BE2C (cell line): ENCODE results near the gene UBE3A.

Experiments
- DNase-seq: peaks from one replicate; pipeline ENCODE4 v3.0.0-alpha.2; 2020
- H3K27me3 ChIP-seq: fragments of 250-450 bp; sonication (Bioruptor Pico); 2 replicates; pipeline ENCODE4 v1.5.1; 2020; ENCODE audit warnings: mild to moderate bottlenecking
- H3K36me3 ChIP-seq: fragments of 250-450 bp; sonication (Bioruptor Pico); 2 replicates; pipeline ENCODE4 v1.5.1; 2020; ENCODE audit warnings: mild to moderate bottlenecking
- H3K4me1 ChIP-seq: fragments of 250-450 bp; sonication (Bioruptor Pico); 2 replicates; pipeline ENCODE4 v1.5.1; 2020
- H3K4me3 ChIP-seq: 2 replicates; pipeline ENCODE4 v1.5.1; 2011; ENCODE audit warnings: low read depth, low read length
- H3K9me3 ChIP-seq: fragments of 250-450 bp; sonication (Bioruptor Pico); 2 replicates; pipeline ENCODE4 v1.5.1; 2020
- TF ChIP-seq, protein P1 (sequence below): IDR thresholded peaks from 2 replicates; pipeline ENCODE4 v1.5.1; 2012; ENCODE audit warnings: mild to moderate bottlenecking, low read depth, low read length

Gene UBE3A

DNA sequence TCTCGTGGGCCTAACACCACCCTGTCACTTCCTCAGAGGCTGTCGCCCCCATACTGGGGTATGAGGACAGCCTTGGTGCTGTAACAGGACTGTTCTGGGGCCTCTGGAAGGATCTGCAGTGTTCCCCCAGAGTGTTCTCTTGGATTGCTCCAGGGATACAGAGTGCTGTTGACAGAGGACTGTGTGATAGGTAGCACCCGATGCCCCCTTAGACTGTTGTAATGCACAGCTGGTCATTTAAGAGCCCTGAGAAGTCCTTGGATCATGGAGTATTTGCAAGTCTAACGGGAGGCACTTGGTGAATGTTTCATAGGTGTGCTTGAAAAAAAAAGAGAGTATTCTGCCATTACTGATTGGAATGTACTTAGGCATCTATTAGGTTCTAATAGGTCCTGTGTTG, 35.4 kb upstream of the UBE3A start:
- Histone ChIP-seq H3K27me3 (no peaks in the 10 kb centered on the region), H3K9me3 (no peaks in the 10 kb centered on the region), H3K4me1 (no peaks in the 10 kb centered on the region), H3K4me3 (no peak overlapping the region), H3K36me3 (no peaks in the 10 kb centered on the region)
- TF ChIP-seq, protein P1, sequence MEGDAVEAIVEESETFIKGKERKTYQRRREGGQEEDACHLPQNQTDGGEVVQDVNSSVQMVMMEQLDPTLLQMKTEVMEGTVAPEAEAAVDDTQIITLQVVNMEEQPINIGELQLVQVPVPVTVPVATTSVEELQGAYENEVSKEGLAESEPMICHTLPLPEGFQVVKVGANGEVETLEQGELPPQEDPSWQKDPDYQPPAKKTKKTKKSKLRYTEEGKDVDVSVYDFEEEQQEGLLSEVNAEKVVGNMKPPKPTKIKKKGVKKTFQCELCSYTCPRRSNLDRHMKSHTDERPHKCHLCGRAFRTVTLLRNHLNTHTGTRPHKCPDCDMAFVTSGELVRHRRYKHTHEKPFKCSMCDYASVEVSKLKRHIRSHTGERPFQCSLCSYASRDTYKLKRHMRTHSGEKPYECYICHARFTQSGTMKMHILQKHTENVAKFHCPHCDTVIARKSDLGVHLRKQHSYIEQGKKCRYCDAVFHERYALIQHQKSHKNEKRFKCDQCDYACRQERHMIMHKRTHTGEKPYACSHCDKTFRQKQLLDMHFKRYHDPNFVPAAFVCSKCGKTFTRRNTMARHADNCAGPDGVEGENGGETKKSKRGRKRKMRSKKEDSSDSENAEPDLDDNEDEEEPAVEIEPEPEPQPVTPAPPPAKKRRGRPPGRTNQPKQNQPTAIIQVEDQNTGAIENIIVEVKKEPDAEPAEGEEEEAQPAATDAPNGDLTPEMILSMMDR = no peak
- DNase-seq = no peak

DNA sequence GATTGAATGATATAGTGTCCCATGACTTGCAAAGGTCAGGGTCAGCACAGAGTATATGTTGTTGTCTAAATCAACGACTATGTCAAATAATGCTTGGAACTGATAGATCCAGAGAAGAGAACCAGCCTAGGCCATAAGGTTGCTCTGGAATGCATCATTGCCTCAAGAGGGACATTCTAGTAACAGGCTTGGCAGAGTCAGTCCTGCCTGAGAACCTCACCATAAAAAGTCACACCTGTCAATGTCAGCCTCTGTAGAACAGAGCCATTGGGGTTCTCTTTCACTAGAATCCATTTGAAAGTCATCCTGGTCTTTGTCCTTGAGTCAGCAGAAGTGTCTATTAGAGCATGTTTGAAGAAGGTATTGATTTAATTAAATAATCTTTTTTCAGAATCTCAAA, 31.4 kb upstream of the UBE3A start:
- H3K4me1 ChIP-seq = no peaks in the 10 kb centered on the region

DNA sequence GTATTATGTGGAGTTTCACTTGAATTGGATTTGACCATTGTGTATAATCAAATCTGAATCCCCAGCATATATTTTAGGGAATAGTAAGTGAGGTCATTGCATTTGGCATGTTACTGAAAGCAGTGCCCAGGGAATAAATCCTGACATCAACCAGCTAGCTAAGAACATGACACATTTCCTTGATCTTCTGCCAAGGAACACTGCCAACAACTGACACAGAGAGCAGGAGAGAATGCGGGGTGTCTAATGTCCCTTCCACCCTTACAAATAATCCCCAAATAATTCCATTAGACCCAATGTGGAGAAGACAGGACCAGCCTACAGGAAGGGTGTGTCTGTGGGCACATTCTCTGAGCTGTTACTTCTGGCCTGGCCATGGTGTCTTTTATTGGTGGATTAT, 30.6 kb upstream of the UBE3A start:
- DNase-seq = no peak
- H3K27me3 ChIP-seq = no peaks in the 10 kb centered on the region
- no peaks in the 10 kb centered on the region for H3K9me3 ChIP-seq
- H3K4me1 ChIP-seq = no peaks in the 10 kb centered on the region
- H3K4me3 ChIP-seq = no peak overlapping the region
- no peaks in the 10 kb centered on the region for H3K36me3 ChIP-seq
- TF ChIP-seq, protein P1 = no peak

More for the DNA sequence above, 31.4 kb upstream of the UBE3A start:
- H3K4me3 ChIP-seq = no peak overlapping the region
- TF ChIP-seq, protein P1 = no peak
- DNase-seq = no peak
- H3K36me3 ChIP-seq = no peaks in the 10 kb centered on the region
- H3K27me3 ChIP-seq = no peaks in the 10 kb centered on the region
- no peaks in the 10 kb centered on the region for H3K9me3 ChIP-seq

DNA sequence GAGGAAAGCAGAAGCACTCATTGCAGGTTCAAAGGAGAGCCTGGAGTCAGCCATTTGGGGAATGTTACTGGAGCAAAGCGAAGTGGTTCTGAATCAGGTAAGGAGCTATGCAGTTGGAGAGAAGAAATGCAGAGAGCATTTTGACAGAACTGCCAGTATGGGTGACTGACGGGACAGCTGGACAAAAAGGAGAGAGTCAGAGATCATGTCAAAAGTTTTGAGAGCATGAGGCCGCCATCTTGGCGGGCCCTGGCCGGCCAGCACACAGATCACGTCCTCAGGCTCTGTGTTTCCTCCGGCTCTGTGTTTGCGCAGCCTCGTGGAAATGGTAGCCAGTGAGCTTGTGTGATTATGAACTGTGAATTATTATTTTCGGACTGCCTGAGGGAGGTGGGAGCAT, 29.8 kb upstream of the UBE3A start:
- TF ChIP-seq, protein P1 = no peak

DNA sequence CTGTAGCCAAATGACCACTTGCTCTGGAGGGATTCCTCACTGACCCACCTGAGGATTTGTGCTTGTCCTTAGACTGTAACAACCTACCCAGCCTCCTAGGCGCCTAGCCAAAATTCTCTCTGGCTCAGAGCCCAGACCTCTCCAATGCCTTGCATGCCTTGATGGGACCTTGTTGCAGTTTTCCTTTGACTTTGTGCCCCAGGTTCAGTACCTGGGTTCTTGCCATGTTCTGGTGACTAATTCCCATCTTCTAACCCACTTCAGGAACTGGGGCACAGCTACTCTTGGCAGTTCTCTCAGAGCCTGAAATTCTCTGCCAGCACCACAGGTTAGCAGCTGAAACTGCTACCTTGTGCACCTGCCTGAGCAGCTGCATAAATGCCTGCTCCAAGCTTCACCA, 27.0 kb upstream of the UBE3A start:
- Histone ChIP-seq H3K4me1 (no peaks in the 10 kb centered on the region), H3K4me3 (no peak overlapping the region), H3K9me3 (no peaks in the 10 kb centered on the region), H3K27me3 (no peaks in the 10 kb centered on the region), H3K36me3 (no peaks in the 10 kb centered on the region)
- no peak for DNase-seq
- TF ChIP-seq, protein P1 = no peak

More for the DNA sequence above, 29.8 kb upstream of the UBE3A start:
- no peak overlapping the region for H3K4me3 ChIP-seq
- H3K27me3 ChIP-seq = no peaks in the 10 kb centered on the region
- no peak for DNase-seq
- H3K4me1 ChIP-seq = no peaks in the 10 kb centered on the region
- no peaks in the 10 kb centered on the region for H3K36me3 ChIP-seq
- H3K9me3 ChIP-seq = no peaks in the 10 kb centered on the region

DNA sequence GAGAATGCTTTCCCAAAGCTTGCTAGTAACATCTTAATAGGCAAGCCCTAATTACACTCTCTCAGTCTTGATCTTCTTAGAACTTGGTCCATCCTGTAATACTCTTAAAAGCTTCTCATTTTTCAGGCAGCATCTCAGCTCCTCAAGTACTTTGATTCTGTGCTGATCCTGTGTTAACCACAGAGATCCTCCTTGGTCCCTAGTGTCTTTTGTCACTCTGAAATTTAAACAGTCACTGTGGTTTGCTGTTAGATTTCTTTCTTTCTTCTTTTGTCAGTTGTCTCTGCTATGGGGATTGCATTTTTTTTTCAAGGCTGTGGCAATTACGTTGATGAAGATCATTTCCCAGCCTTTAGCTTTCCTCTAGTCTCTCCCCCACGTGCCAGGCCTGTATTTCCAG, 26.0 kb upstream of the UBE3A start:
- no peaks in the 10 kb centered on the region for H3K27me3 ChIP-seq
- TF ChIP-seq, protein P1 = no peak
- H3K4me1 ChIP-seq = no peaks in the 10 kb centered on the region
- no peaks in the 10 kb centered on the region for H3K9me3 ChIP-seq
- H3K4me3 ChIP-seq = no peak overlapping the region
- DNase-seq = no peak
- no peaks in the 10 kb centered on the region for H3K36me3 ChIP-seq
